GM18508 (cell line): Measurements from ENCODE around the gene HYAL4.
"Not testable (repeated sequence)": the region's sequence is repeated elsewhere in the genome, so short reads cannot be mapped to it uniquely, and the experiment has no call there.

Source experiments
- ATAC-seq: cut with Tn5 transposase; IDR thresholded peaks from one replicate; pipeline ENCODE4 v1.9.1; 2021; ENCODE audit warnings: moderate number of reproducible peaks; ENCODE audit not compliant: insufficient read depth, unreplicated experiment

The HYAL4 gene, protein sequence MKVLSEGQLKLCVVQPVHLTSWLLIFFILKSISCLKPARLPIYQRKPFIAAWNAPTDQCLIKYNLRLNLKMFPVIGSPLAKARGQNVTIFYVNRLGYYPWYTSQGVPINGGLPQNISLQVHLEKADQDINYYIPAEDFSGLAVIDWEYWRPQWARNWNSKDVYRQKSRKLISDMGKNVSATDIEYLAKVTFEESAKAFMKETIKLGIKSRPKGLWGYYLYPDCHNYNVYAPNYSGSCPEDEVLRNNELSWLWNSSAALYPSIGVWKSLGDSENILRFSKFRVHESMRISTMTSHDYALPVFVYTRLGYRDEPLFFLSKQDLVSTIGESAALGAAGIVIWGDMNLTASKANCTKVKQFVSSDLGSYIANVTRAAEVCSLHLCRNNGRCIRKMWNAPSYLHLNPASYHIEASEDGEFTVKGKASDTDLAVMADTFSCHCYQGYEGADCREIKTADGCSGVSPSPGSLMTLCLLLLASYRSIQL

DNA sequence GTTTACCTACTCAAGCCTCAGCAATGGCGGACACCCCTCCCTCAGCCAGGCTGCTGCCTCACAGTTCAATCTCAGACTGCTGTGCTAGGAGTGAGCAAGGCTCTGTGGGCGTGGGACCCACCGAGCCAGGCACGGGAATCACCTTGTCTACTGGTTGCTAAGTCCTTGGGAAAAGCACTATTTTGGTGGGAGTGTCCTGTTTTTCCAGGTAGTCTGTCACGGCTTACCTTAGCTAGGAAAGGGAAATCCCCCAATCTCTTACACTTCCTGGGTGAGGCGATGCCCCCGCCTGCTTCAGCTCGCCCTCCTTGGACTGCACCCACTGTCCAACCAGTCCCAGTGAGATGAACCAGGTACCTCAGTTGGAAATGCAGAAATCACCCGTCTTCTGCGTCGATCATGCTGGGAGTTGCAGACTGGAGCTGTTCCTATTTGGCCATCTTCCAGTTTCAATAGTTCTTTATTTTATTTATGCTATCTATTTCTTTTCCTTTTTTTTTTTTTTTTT lies at the start of gene HYAL4:
Gene HYAL4, plus strand, starts transcription at position 458 of the 508 bp plus-strand sequence. CDS start 23,105 bp downstream, outside the sequence.
- ATAC-seq = no peak

GRCh38 chr7:123795917-123796316 lies 49.1 kb upstream of the HYAL4 start:
- ATAC-seq = no peak

- no peak for ATAC-seq
Measured at GRCh38 chr7:123796568-123796967, 48.4 kb upstream of the HYAL4 start.

- no peak for ATAC-seq
Measured at GRCh38 chr7:123797673-123798531, 47.1 kb upstream of the HYAL4 start.

DNA sequence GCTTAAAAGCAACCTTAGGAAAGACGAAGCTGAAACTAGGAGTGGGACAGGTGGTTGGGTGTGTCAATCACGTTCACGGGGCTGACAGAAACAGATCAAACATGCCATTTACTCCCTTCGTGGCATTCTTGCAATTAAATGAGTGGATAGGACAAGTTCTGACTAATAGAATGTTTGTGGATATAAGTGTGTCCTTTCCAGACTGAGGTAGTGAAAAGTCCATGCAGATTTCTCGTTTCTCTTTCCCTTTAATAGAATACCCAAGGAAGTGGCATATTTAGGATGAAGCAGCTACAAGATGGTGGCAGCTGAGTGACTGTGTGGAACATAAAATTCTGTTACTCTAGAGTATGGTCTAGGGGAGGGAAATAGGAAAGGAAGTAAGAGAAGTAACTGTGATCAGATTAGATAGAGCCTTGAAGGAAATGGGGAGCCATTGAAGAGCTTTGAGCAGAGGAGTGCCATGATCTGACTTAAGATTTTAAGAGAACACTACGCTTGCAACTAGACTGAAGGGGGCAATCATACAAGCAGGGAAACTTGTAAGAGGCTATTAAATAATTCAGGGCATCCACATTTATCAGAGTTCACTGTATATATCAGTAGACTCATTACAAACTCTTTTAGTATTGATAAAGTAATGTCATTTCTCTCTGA lies 46.3 kb upstream of the HYAL4 start:
- ATAC-seq = no peak

GRCh38 chr7:123802249-123802648 lies 42.7 kb upstream of the HYAL4 start:
- no peak for ATAC-seq

GRCh38 chr7:123805287-123805686 lies 39.7 kb upstream of the HYAL4 start:
- ATAC-seq = no peak

GRCh38 chr7:123809471-123809870 lies 35.5 kb upstream of the HYAL4 start:
- ATAC-seq = no peak

DNA sequence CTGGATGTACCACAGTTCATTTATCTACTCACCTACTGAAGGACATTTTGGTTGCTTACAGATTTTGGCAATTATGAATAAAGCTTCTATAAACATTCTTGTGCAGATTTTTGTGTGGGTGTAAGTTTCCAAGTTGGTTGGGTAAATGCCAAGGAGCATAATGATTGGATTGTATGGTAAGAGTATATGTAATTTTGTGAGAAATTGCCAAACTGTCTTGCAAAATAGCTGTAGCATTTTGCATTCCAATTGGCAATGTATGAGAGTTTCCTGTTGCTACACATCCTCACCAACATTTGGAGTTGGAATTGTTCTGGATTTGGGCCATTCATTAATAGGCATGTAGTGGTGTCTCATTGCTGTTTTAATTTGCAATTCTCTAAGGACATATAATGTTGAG lies 33.9 kb upstream of the HYAL4 start:
- no peak for ATAC-seq

DNA sequence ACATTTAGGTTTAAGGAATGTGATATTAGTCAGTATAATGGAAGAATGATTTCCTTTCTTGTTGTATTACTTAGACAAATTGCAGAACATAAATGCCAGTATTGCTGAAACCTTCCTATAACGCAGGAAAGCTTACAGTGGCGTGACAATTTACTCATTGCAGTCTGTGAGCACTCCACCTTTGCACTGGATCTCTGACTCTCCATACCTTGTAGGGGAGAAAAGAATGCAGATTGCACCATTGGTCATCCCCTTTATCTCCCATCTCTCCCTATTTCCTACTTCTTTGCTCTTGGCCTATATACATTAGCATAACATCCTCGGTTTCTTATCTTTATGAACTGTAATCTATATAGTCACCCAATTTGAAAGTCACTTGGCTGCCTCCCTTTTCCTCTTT lies 28.1 kb upstream of the HYAL4 start:
- ATAC-seq = no peak

DNA sequence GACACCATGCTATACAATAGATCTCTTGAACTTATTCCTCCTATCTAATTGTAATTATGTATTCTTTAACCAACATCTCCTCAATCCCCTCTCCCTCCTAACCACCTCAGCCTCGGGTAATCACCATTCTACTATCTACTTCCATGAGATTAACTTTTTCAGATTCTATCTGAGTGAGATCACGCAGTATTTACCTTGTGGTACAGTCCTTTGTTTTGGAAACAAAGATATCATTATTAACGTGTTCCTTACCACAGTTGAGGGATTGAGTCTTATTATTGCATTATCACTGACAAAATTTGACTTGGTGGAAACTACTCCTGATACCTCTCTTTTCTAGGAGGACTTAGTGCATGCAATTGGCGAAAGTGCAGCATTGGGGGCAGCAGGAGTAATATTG lies 26.0 kb upstream of the HYAL4 start:
- no peak for ATAC-seq

GRCh38 chr7:123819795-123820194 lies 25.2 kb upstream of the HYAL4 start:
- not testable (repeated sequence) for ATAC-seq

- ATAC-seq = no peak
Measured at GRCh38 chr7:123820864-123821263, 24.1 kb upstream of the HYAL4 start.

DNA sequence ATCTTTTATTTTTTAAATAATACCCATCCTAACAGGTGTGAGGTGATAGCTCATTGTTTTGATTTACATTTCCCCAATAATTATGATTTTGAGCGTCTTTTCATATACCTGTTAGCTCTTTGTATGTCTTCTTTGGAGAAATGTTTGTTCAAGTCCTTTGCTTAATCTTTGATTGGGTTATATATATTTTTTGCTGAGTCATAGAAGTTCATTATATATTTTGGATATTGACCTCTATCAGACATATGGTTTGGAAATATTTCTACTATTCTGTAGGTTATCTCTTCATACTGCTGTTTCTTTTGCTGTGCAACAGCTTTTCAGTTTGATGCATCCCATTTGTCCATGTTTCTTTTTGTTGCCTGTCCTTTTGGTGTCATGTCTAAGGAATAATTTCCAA lies 23.6 kb upstream of the HYAL4 start:
- ATAC-seq = no peak

- peak; percentile 83 for ATAC-seq
Measured at GRCh38 chr7:123823898-123824753, 20.8 kb upstream of the HYAL4 start.

GRCh38 chr7:123824754-123825067 lies 20.3 kb upstream of the HYAL4 start:
- ATAC-seq = peak; percentile 25

- ATAC-seq = no peak
Measured at GRCh38 chr7:123828805-123829204, 16.2 kb upstream of the HYAL4 start.

DNA sequence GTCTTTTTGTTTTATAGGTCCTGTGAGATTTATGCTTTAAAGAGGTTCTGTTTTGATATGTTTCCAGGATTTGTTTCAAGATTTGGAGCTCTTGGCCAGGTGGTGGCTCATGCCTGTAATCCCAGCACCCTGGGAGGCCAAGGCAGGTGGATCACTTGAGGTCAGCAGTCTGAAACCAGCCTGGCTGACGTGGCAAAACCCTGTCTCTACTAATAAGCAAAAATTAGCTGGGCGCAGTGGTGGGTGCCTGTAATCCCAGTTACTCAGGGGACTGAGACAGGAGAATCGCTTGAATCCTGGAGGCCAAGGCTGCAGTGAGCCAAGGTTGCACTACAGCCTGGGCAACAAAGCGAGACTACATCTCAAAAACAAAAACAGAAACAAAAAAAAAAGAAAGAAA lies 8.3 kb upstream of the HYAL4 start:
- ATAC-seq = no peak

GRCh38 chr7:123839106-123839505 lies 5.9 kb upstream of the HYAL4 start:
- not testable (repeated sequence) for ATAC-seq

DNA sequence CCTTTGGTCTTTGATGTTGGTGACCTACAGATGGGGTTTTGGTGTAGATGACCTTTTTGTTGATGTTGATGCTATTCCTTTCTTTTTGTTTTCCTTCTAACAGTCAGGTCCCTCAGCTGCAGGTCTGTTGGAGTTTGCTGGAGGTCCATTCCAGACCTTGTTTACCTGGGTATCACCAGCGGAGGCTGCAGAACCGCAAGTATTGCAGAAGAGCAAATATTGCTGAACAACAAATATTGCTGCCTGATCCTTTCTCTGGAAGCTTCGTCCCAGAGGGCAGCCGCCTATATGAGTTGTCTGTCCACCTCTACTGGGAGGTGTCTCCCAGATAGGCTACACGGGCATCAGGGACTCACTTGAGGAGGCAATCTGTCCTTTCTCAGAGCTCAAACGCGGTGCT lies 827 bp upstream of the HYAL4 start:
- ATAC-seq = not testable (repeated sequence)
